Small intestine (tissue), 7 donors: ENCODE data around the gene CD82. TPM values are rescaled to one million over a fixed set of nuclear protein-coding genes. Genes with fewer than 3 reads are reported as not detected.
A peak's percentile ranks its signal among the peaks of the same experiment; 100 is the strongest.

Experiments used
- DNase-seq, 2 donors: peaks; one replicate each; pipeline versions ENCODE4 v3.0.0 to v3.0.0-alpha.2; 2013
- FAIRE-seq: peaks from 2 replicates; lab custom pipeline; 2012; peaks lifted over from hg19 to GRCh38; lab: Jason Lieb, UNC
- H3K27ac ChIP-seq, 3 donors: one replicate each; pipeline ENCODE4 v1.5.1; 2013; ENCODE audit warnings: low read length in 2 of 3, mild to moderate bottlenecking in 2 of 3, control low read depth in 1 of 3, inconsistent platforms in 1 of 3, low read depth in 1 of 3, moderate library complexity in 1 of 3
- H3K27me3 ChIP-seq, 3 donors: one replicate each; pipeline ENCODE4 v1.6.1; 2013; ENCODE audit warnings: low read length in 3 of 3, inconsistent platforms in 1 of 3; ENCODE audit not compliant: control insufficient read depth in 3 of 3, insufficient read depth in 3 of 3
- H3K36me3 ChIP-seq, 3 donors: one replicate each; pipeline ENCODE4 v1.6.1; 2013; ENCODE audit warnings: low read length in 3 of 3, inconsistent platforms in 1 of 3, low read depth in 1 of 3, mild to moderate bottlenecking in 1 of 3, moderate library complexity in 1 of 3; ENCODE audit not compliant: control insufficient read depth in 3 of 3, insufficient read depth in 2 of 3
- H3K4me1 ChIP-seq, 3 donors: one replicate each; pipeline ENCODE4 v1.6.1; 2013; ENCODE audit warnings: low read length in 2 of 3, inconsistent platforms in 1 of 3, low read depth in 1 of 3, mild to moderate bottlenecking in 1 of 3, moderate library complexity in 1 of 3; ENCODE audit not compliant: control insufficient read depth in 3 of 3, insufficient read depth in 2 of 3
- H3K4me3 ChIP-seq, 3 donors: one replicate each; pipeline ENCODE4 v1.5.1; 2013; ENCODE audit warnings: low read length in 3 of 3, control low read depth in 1 of 3, inconsistent platforms in 1 of 3, low read depth in 1 of 3, mild to moderate bottlenecking in 1 of 3, moderate library complexity in 1 of 3
- H3K9me3 ChIP-seq, 2 donors: one replicate each; pipeline ENCODE4 v1.6.1; 2013; ENCODE audit warnings: low read depth in 1 of 2, low read length in 1 of 2; ENCODE audit not compliant: control insufficient read depth in 2 of 2, insufficient read depth in 1 of 2
- WGBS, 3 donors: extraction: QIAGEN DNeasy Blood & Tissue Kit; methylation state at CpG; one replicate each; pipeline ENCODE4 v1.1.7; 2013; 5-methylcytosine and 5-hydroxymethylcytosine counted together
- polyA plus RNA-seq, 4 donors: library from polyadenylated mRNA; stranded (reverse) in 3 of 4; unstranded in 1 of 4; fragments of 200-250 nt in 3 of 4; fragments of 120-200 nt in 1 of 4; gene quantifications; one replicate each; pipeline versions ENCODE4 v1.2.1 to v1.2.3, GENCODE V29; 2013
- donor health status: healthy with polysubstance abuse.
- donor health status: control.
- donor health status: control.
- donor health status: Bipolar disorder and iron deficiency.
- donor health status: healthy.

CD82 gene
- polyA plus RNA-seq, 4 donors = 24.2 to 108 (median 69.9) TPM

GRCh38 chr11:44572436-44572835 is 7.0 kb downstream of the CD82 start:
- H3K36me3 ChIP-seq = peaks cover 0 to 62% (median 0%) of the 10 kb centered on the region in 3 donors
- WGBS, 3 donors = 94 to 98% (median 97%) methylated on average over 7 of the region's 7 CpGs
- H3K27me3 ChIP-seq = no peaks in the 10 kb centered on the region
- peaks cover 16 to 46% (median 21%) of the 10 kb centered on the region in 3 donors for H3K4me1 ChIP-seq
- no peak for FAIRE-seq
- H3K9me3 ChIP-seq = no peaks in the 10 kb centered on the region
- H3K4me3 ChIP-seq = no peak overlapping the region
- H3K27ac ChIP-seq = no peak overlapping the region
- DNase-seq = no peak

DNA sequence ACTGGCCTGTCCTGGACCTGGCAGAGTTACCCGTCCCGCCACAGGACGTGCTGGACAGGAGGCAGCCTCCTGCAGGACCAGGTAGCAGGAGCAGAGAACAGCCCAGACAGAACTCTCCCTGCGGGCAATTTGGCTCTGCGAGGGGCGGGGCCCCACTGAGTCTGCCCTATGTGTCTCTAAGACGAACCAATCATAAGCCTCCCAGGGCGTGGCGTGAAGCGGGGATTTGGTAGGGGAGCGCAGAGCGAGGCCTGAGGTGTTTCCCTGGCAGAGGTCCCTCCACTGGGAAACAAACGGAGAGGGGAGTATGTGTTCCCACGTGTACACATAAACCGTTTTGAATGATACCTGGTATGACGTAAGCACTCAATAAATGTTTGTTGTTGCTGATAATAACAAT is 7.4 kb downstream of the CD82 start:
- Histone ChIP-seq H3K9me3 (no peaks in the 10 kb centered on the region), H3K4me1 (peaks cover 12 to 51% (median 21%) of the 10 kb centered on the region in 3 donors), H3K4me3 (no peak overlapping the region), H3K36me3 (peaks cover 0 to 63% (median 0%) of the 10 kb centered on the region in 3 donors), H3K27me3 (no peaks in the 10 kb centered on the region), H3K27ac (no peak overlapping the region)
- DNase-seq (peak in 1 of 2 donors; percentile 36), FAIRE-seq (no peak)
- 51 to 76% (median 58%) methylated on average over 16 of the region's 16 CpGs for WGBS, 3 donors

DNA sequence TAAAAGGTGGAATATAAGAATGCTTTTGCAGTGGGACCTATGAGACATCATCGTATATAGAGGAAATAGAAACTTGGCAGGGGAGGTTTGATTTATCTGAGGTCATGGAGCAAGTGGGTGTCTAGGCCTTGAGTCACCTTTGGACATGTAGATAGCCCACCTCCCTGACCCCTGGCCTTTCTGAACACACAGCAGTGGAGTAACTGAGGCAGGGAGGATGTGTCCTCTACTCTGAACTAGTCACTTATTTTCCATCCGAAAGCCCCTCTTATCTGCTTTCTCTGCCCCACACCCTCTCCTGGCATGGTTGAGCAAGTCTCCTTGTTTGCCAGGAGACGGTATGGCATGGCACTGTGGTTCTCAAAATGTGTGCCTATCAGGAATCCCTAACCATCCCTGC is 7.9 kb downstream of the CD82 start:
- peak overlapping the region in 1 of 3 donors; percentile 62 for H3K27ac ChIP-seq
- H3K27me3 ChIP-seq = no peaks in the 10 kb centered on the region
- no peaks in the 10 kb centered on the region for H3K9me3 ChIP-seq
- DNase-seq = peak in 1 of 2 donors; percentile 43
- 28 to 61% (median 41%) methylated on average over 3 of the region's 3 CpGs for WGBS, 3 donors
- H3K4me3 ChIP-seq = no peak overlapping the region
- H3K4me1 ChIP-seq = peaks cover 8 to 51% (median 19%) of the 10 kb centered on the region in 3 donors
- peaks cover 0 to 64% (median 0%) of the 10 kb centered on the region in 3 donors for H3K36me3 ChIP-seq
- FAIRE-seq = no peak

GRCh38 chr11:44574610-44575287 is 9.3 kb downstream of the CD82 start:
- Histone ChIP-seq H3K4me1 (peaks cover 4 to 54% (median 14%) of the 10 kb centered on the region in 3 donors), H3K27me3 (no peaks in the 10 kb centered on the region), H3K27ac (peak overlapping the region in 1 of 3 donors; percentile 7), H3K36me3 (peaks cover 0 to 61% (median 0%) of the 10 kb centered on the region in 3 donors), H3K4me3 (no peak overlapping the region), H3K9me3 (no peaks in the 10 kb centered on the region)
- FAIRE-seq (no peak), DNase-seq (no peak)
- 57 to 62% (median 61%) methylated on average over 5 of the region's 5 CpGs for WGBS, 3 donors

DNA sequence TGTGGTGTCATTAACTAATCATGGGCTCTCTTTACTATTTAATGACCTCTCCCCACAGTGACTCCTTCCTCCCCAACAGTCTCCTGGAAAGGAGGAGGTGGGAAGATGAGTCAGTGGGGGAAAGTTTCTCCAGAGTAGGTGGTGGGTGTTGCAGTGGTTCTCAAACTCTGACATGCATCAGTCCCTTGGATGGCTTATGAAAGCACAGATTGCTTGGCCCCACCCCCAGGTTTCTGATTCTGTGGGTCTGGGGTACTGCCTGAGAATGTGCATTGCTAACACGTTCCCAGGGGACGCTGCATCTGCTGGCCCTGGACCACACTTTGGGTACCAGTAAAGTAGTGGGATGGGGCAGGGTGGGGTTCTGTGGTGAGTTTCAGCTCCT is 9.8 kb downstream of the CD82 start:
- WGBS, 3 donors = 80 to 95% (median 81%) methylated on average over 2 of the region's 2 CpGs
- FAIRE-seq = no peak

DNA sequence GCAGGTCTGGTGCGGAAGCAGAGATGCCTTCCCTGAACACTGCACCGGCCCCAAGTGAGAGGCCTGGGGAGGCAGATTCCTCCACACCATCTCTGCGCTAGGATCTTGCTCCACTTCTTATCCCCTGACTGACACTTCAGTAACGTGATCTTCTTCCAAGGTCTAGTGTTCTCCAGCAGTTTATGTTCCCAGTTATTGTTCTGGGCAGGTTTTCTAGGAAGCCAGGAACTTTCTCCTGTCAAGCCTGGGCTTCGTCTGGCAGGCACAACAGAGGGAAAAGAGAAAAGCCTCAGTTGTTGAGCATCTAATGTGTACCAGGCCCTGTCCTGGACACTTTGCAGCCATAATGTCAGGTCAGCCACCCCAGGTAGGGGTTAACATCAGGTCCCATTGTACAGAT is 10.5 kb downstream of the CD82 start:
- Histone ChIP-seq H3K4me1 (peaks cover 4 to 64% (median 14%) of the 10 kb centered on the region in 3 donors), H3K27me3 (no peaks in the 10 kb centered on the region), H3K27ac (no peak overlapping the region), H3K4me3 (no peak overlapping the region), H3K36me3 (peaks cover 0 to 53% (median 0%) of the 10 kb centered on the region in 3 donors), H3K9me3 (no peaks in the 10 kb centered on the region)
- 90 to 91% (median 91%) methylated on average over 5 of the region's 5 CpGs for WGBS, 3 donors
- no peak for FAIRE-seq
- DNase-seq = no peak

More for the DNA sequence above, 9.8 kb downstream of the CD82 start:
- Histone ChIP-seq H3K27ac (no peak overlapping the region), H3K4me3 (no peak overlapping the region), H3K27me3 (no peaks in the 10 kb centered on the region), H3K36me3 (peaks cover 0 to 56% (median 0%) of the 10 kb centered on the region in 3 donors), H3K9me3 (no peaks in the 10 kb centered on the region), H3K4me1 (peaks cover 4 to 59% (median 14%) of the 10 kb centered on the region in 3 donors)
- no peak for DNase-seq

GRCh38 chr11:44576656-44577055 is 11.2 kb downstream of the CD82 start:
- Histone ChIP-seq H3K4me1 (peaks cover 4 to 63% (median 14%) of the 10 kb centered on the region in 3 donors), H3K27me3 (no peaks in the 10 kb centered on the region), H3K36me3 (peaks cover 0 to 53% (median 0%) of the 10 kb centered on the region in 3 donors), H3K9me3 (no peaks in the 10 kb centered on the region), H3K27ac (no peak overlapping the region), H3K4me3 (no peak overlapping the region)
- no peak for DNase-seq
- no peak for FAIRE-seq
- WGBS, 3 donors = 85 to 94% (median 91%) methylated on average over 4 of the region's 4 CpGs

DNA sequence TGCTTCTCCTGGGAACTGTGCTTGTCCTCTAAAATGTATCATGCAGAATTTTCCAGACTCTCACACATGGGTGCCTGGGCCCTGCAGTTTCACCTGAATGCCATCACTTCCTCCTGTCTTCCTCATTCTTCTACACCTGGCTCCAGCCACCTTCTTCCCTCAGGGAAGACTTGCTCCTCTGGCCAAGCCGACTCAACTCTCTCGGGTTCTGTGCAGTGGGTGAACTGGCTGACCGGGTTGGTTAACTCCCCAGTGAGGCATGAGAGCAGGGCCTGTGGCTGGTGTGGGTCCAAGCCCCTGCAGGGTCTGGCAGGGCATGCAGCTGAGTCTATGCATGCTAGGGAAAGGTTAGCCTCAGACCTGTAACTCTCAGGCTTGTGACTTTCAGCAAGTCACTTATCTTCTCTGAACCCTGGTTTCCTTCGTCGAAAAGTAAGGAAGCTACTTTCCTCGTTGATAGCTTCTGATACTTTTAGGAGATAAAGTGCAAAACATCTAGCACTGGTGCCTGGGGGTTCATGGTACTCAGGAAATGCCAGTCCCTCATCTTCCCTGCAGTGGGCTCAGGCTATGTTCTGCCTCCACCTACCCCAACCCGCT is 11.9 kb downstream of the CD82 start:
- H3K27me3 ChIP-seq = no peaks in the 10 kb centered on the region
- H3K9me3 ChIP-seq = no peaks in the 10 kb centered on the region

More for the DNA sequence above, 11.9 kb downstream of the CD82 start:
- Histone ChIP-seq H3K4me1 (peaks cover 4 to 59% (median 14%) of the 10 kb centered on the region in 3 donors), H3K27ac (no peak overlapping the region), H3K4me3 (no peak overlapping the region), H3K36me3 (peaks cover 0 to 55% (median 0%) of the 10 kb centered on the region in 3 donors)
- no peak for FAIRE-seq
- WGBS, 3 donors = 62 to 75% (median 71%) methylated on average over 7 of the region's 7 CpGs
- DNase-seq = no peak
